Body of pancreas (tissue), 4 donors: Measurements from ENCODE around the gene SERPINA9. TPM values are rescaled to one million over a fixed set of nuclear protein-coding genes. Genes with fewer than 3 reads are reported as not detected.

Source experiments
- ATAC-seq: fragments of 150-250 bp; one replicate; pipeline ENCODE4 v1.9.1; 2016
- DNase-seq, 4 donors: peaks; one replicate each; pipeline ENCODE4 v3.0.0-alpha.2; 2019
- H3K27ac ChIP-seq, 4 donors: fragments of 200-600 bp; sonication (generic); 1 replicate in 3 of 4; 2 replicates in 1 of 4; pipeline versions ENCODE4 v1.5.1 to v1.6.1; 2016 to 2019; ENCODE audit warnings: mild to moderate bottlenecking in 1 of 4, mixed read lengths in 1 of 4, moderate library complexity in 1 of 4
- H3K27me3 ChIP-seq, 2 donors: fragments of 200-600 bp; sonication (generic); one replicate each; pipeline ENCODE4 v1.6.0; 2016; ENCODE audit warnings: mild to moderate bottlenecking in 1 of 2
- H3K36me3 ChIP-seq, 2 donors: fragments of 200-600 bp; sonication (generic); replicated peaks in 1 of 2; 2 replicates each; pipeline ENCODE4 v1.5.1; 2016; ENCODE audit warnings: low read depth in 2 of 2; ENCODE audit not compliant: insufficient read depth in 1 of 2
- H3K4me1 ChIP-seq: fragments of 200-600 bp; sonication (generic); one replicate; pipeline ENCODE4 v1.6.0; 2016
- H3K4me3 ChIP-seq, 2 donors: fragments of 200-600 bp; sonication (generic); 1 replicate in 1 of 2; 2 replicates in 1 of 2; pipeline ENCODE4 v1.5.1; 2016 to 2019
- H3K9me3 ChIP-seq, 3 donors: fragments of 200-600 bp; sonication (generic); 1 replicate in 2 of 3; 2 replicates in 1 of 3; pipeline ENCODE4 v1.5.1; 2016
- CTCF ChIP-seq, 7 experiments: fragments of 450-650 bp in 4 of 7; fragments of 200-600 bp in 3 of 7; sonication (generic) in 3 of 7; IDR thresholded peaks; one replicate each; pipeline ENCODE4 v1.5.1; 2016 to 2019; ENCODE audit warnings: antibody characterized with exemption in 7 of 7
- POLR2A ChIP-seq, 3 donors: fragments of 450-650 bp; IDR thresholded peaks; one replicate each; pipeline ENCODE4 v1.6.1; 2016; ENCODE audit warnings: antibody characterized with exemption in 3 of 3, mild to moderate bottlenecking in 2 of 3
- WGBS, 2 donors: methylation state at CpG; one replicate each; pipeline ENCODE4 v1.1.5; 2017; 5-methylcytosine and 5-hydroxymethylcytosine counted together
- intact Hi-C: fragments of 100-400 bp; cut with DNase I; formaldehyde crosslinking; loops from one replicate; pipeline ENCODE4 v1.15.1; 2023
- total RNA-seq, 2 donors: library from RNA; depleted of rRNA; stranded (reverse); fragments of >200 nt; gene quantifications; one replicate each; pipeline ENCODE4 v1.1.0, GENCODE V29; 2016

The SERPINA9 gene
- total RNA-seq, 2 donors from 2014 or later: not detected

GRCh38 chr14:94473666-94474410 lies 2.2 kb downstream of the SERPINA9 start:
- peaks cover 0 to 3% (median 0%) of the 10 kb centered on the region in 3 donors for H3K9me3 ChIP-seq
- ATAC-seq (no peak), DNase-seq (no peak)
- 74 to 87% methylated on average over 11 to 16 of the region's 16 CpGs for WGBS, 2 donors
- no peaks in the 10 kb centered on the region for H3K36me3 ChIP-seq
- no peak overlapping the region for H3K27ac ChIP-seq
- intact Hi-C loops: no loop called here
- no peaks in the 10 kb centered on the region for H3K4me1 ChIP-seq
- H3K4me3 ChIP-seq: no peak overlapping the region
- no peaks in the 10 kb centered on the region for H3K27me3 ChIP-seq
- no peak for TF ChIP-seq CTCF (IDR thresholded peaks at IDR 0.05)
- no peak for TF ChIP-seq POLR2A (IDR thresholded peaks at IDR 0.05)

GRCh38 chr14:94472842-94473241 lies 3.2 kb downstream of the SERPINA9 start:
- intact Hi-C loops: no loop called here
- H3K4me1 ChIP-seq: no peaks in the 10 kb centered on the region
- H3K27me3 ChIP-seq: no peaks in the 10 kb centered on the region
- H3K36me3 ChIP-seq: no peaks in the 10 kb centered on the region
- H3K4me3 ChIP-seq: no peak overlapping the region
- H3K27ac ChIP-seq: no peak overlapping the region
- no peaks in the 10 kb centered on the region for H3K9me3 ChIP-seq
- DNase-seq (no peak), ATAC-seq (no peak)
- TF ChIP-seq POLR2A (IDR thresholded peaks at IDR 0.05) (no peak), CTCF (IDR thresholded peaks at IDR 0.05) (no peak)
- 65 to 77% methylated on average over 4 of the region's 4 CpGs for WGBS, 2 donors

GRCh38 chr14:94471045-94471444 lies 5.0 kb downstream of the SERPINA9 start:
- H3K27ac ChIP-seq: no peak overlapping the region
- intact Hi-C loops: no loop called here
- 60 to 62% methylated on average over 2 of the region's 2 CpGs for WGBS, 2 donors
- DNase-seq: no peak
- H3K36me3 ChIP-seq: no peaks in the 10 kb centered on the region
- no peaks in the 10 kb centered on the region for H3K4me1 ChIP-seq
- no peak for ATAC-seq
- TF ChIP-seq POLR2A (IDR thresholded peaks at IDR 0.05) (no peak), CTCF (IDR thresholded peaks at IDR 0.05) (no peak)
- no peaks in the 10 kb centered on the region for H3K27me3 ChIP-seq
- H3K9me3 ChIP-seq: no peaks in the 10 kb centered on the region
- H3K4me3 ChIP-seq: no peak overlapping the region

GRCh38 chr14:94470311-94470710 lies 5.7 kb downstream of the SERPINA9 start:
- no peaks in the 10 kb centered on the region for H3K9me3 ChIP-seq
- no peak overlapping the region for H3K4me3 ChIP-seq
- H3K4me1 ChIP-seq: no peaks in the 10 kb centered on the region
- no peaks in the 10 kb centered on the region for H3K27me3 ChIP-seq
- no peak for DNase-seq
- ATAC-seq: no peak
- H3K27ac ChIP-seq: no peak overlapping the region
- intact Hi-C loops: no loop called here
- WGBS, 2 donors: 59% methylated on average over 2 of the region's 2 CpGs
- no peak for TF ChIP-seq CTCF (IDR thresholded peaks at IDR 0.05)
- no peak for TF ChIP-seq POLR2A (IDR thresholded peaks at IDR 0.05)
- no peaks in the 10 kb centered on the region for H3K36me3 ChIP-seq

DNA sequence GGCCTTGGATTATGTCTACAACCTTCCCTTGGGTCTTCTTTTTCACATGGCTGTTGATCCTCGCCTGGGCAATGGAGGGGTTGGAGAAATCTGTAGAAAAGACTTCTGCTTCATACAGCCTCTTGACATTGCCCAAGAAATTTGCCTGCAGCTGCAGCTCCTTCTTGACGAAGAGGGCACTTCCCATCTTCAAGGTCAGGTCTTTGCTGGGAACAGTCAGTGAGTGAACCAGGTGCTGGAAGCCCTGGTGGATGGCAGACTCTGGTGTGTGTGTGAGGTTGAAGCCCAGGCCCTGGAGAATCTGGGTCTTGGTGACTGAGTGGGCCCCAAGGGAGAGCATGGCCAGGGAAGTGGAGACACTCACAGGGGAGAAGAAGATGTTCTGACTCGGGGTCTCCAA lies 6.7 kb downstream of the SERPINA9 start:
- TF ChIP-seq CTCF (IDR thresholded peaks at IDR 0.05) (no peak), POLR2A (IDR thresholded peaks at IDR 0.05) (no peak)
- Histone ChIP-seq H3K4me3 (no peak overlapping the region), H3K27me3 (no peaks in the 10 kb centered on the region), H3K27ac (no peak overlapping the region), H3K4me1 (no peaks in the 10 kb centered on the region), H3K9me3 (peaks cover 0 to 5% (median 0%) of the 10 kb centered on the region in 3 donors), H3K36me3 (no peaks in the 10 kb centered on the region)
- intact Hi-C loops: no loop called here
- ATAC-seq (no peak), DNase-seq (no peak)
- 68 to 85% methylated on average over 3 of the region's 3 CpGs for WGBS, 2 donors
